ENCODE results near the gene AMOTL1. TPM values are rescaled to one million over a fixed set of nuclear protein-coding genes. Genes with fewer than 3 reads are reported as not detected.

Gene AMOTL1
- total RNA-seq, 2 donors from 2014 or later = 45.0 to 60.0 TPM

DNA sequence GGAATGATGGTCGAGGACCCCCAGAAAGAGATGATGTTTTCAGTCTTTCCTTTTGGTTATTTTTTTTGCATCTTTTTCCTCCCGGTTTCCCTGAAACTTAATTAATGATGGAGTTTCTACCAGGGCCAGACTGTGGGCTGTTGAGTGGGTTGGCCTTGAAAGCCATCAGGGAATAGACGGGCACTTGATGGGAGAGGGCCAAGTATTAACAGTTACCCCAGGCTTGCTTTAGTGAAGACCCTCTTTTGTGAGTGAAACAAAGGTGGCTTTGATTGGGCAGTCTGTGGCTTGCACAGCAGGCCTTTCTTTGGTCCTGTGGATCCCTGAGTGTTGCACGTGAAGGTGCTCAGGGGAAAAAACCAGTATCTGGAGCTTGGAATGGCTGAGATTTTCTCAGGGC lies 56.9 kb downstream of the AMOTL1 start:
- no peaks in the 10 kb centered on the region for H3K27me3 Mint-ChIP-seq (ENCODE audit: insufficient read depth)
- TF ChIP-seq, protein P1, sequence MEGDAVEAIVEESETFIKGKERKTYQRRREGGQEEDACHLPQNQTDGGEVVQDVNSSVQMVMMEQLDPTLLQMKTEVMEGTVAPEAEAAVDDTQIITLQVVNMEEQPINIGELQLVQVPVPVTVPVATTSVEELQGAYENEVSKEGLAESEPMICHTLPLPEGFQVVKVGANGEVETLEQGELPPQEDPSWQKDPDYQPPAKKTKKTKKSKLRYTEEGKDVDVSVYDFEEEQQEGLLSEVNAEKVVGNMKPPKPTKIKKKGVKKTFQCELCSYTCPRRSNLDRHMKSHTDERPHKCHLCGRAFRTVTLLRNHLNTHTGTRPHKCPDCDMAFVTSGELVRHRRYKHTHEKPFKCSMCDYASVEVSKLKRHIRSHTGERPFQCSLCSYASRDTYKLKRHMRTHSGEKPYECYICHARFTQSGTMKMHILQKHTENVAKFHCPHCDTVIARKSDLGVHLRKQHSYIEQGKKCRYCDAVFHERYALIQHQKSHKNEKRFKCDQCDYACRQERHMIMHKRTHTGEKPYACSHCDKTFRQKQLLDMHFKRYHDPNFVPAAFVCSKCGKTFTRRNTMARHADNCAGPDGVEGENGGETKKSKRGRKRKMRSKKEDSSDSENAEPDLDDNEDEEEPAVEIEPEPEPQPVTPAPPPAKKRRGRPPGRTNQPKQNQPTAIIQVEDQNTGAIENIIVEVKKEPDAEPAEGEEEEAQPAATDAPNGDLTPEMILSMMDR (conservative IDR thresholded peaks at IDR 0.05) = no peak
- H3K4me1 ChIP-seq (ENCODE audit: control insufficient read depth, insufficient read depth, low read length) = peaks cover 19% of the 10 kb centered on the region
- H3K27ac ChIP-seq (ENCODE audit: low read depth, low read length) = no peak overlapping the region
- H3K36me3 ChIP-seq (ENCODE audit: control insufficient read depth, insufficient read depth, low read length) = peaks cover 99% of the 10 kb centered on the region
- H3K9me3 Mint-ChIP-seq = no peaks in the 10 kb centered on the region
- H3K4me1 Mint-ChIP-seq = peaks cover 16% of the 10 kb centered on the region
- no peaks in the 10 kb centered on the region for H3K27me3 ChIP-seq (ENCODE audit: control insufficient read depth, insufficient read depth, low read length, poor library complexity, severe bottlenecking)
- H3K4me3 Mint-ChIP-seq = no peak overlapping the region
- H3K27ac Mint-ChIP-seq = no peak overlapping the region
- H3K4me3 ChIP-seq (ENCODE audit: low read length) = no peak overlapping the region
- no peak overlapping the region for H3K9ac ChIP-seq (ENCODE audit: extremely low read depth, low read length, poor library complexity, severe bottlenecking)
- no peak for DNase-seq
- WGBS, 2 experiments (ENCODE audit: insufficient coverage in 1 of 2, insufficient read length in 1 of 2) = 86 to 97% methylated on average over 1 to 4 of the region's 4 CpGs
- peaks cover 90% of the 10 kb centered on the region for H3K36me3 Mint-ChIP-seq (ENCODE audit: low read depth)
- H3K9me3 ChIP-seq (ENCODE audit: control insufficient read depth, low read length) = peaks cover 4% of the 10 kb centered on the region

DNA sequence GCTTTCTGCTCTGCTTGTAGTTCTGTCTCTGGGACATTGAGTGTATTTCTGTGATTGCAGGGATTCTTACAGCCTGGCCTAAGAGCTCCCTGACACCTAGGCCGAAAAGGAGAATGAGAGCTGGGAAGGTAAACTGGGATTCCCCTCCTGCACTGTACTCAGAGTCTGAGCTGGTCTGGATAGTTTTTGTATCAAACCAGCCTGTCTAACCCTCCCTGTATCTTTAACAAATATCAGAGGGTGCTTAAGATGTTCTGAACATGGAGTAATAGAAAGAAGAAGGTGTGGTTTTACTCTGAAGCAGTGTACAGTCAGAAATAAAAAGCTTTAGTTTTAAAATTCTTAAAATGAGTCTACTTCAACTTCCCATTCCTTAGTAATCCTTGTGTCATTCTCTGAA lies 57.3 kb downstream of the AMOTL1 start:
- TF ChIP-seq, protein P1 (conservative IDR thresholded peaks at IDR 0.05) = no peak
- peaks cover 16% of the 10 kb centered on the region for H3K4me1 Mint-ChIP-seq
- peaks cover 90% of the 10 kb centered on the region for H3K36me3 Mint-ChIP-seq (ENCODE audit: low read depth)
- Histone ChIP-seq H3K4me3 (ENCODE audit: low read length) (no peak overlapping the region), H3K27me3 (ENCODE audit: control insufficient read depth, insufficient read depth, low read length, poor library complexity, severe bottlenecking) (no peaks in the 10 kb centered on the region), H3K4me1 (ENCODE audit: control insufficient read depth, insufficient read depth, low read length) (peaks cover 19% of the 10 kb centered on the region), H3K9ac (ENCODE audit: extremely low read depth, low read length, poor library complexity, severe bottlenecking) (no peak overlapping the region), H3K27ac (ENCODE audit: low read depth, low read length) (no peak overlapping the region), H3K9me3 (ENCODE audit: control insufficient read depth, low read length) (no peaks in the 10 kb centered on the region), H3K36me3 (ENCODE audit: control insufficient read depth, insufficient read depth, low read length) (peaks cover 99% of the 10 kb centered on the region)
- 100% methylated on average over 1 of the region's 1 CpG; no CpG with 5 or more reads in 1 of the 2 experiments for WGBS, 2 experiments (ENCODE audit: insufficient coverage in 1 of 2, insufficient read length in 1 of 2)
- H3K4me3 Mint-ChIP-seq = no peak overlapping the region
- peak overlapping the region; percentile 24 for H3K27ac Mint-ChIP-seq
- DNase-seq = no peak
- H3K27me3 Mint-ChIP-seq (ENCODE audit: insufficient read depth) = no peaks in the 10 kb centered on the region
- no peaks in the 10 kb centered on the region for H3K9me3 Mint-ChIP-seq

GRCh38 chr11:94826415-94826814 lies 58.3 kb downstream of the AMOTL1 start:
- no peak overlapping the region for H3K27ac ChIP-seq (ENCODE audit: low read depth, low read length)
- no peaks in the 10 kb centered on the region for H3K9me3 ChIP-seq (ENCODE audit: control insufficient read depth, low read length)
- Mint-ChIP-seq H3K27me3 (ENCODE audit: insufficient read depth) (no peaks in the 10 kb centered on the region), H3K4me1 (peaks cover 19% of the 10 kb centered on the region), H3K4me3 (no peak overlapping the region), H3K36me3 (ENCODE audit: low read depth) (peaks cover 89% of the 10 kb centered on the region), H3K9me3 (no peaks in the 10 kb centered on the region), H3K27ac (no peak overlapping the region)
- TF ChIP-seq, protein P1 (conservative IDR thresholded peaks at IDR 0.05) = no peak
- H3K4me1 ChIP-seq (ENCODE audit: control insufficient read depth, insufficient read depth, low read length) = peaks cover 22% of the 10 kb centered on the region
- DNase-seq = peak; percentile 66
- no peak overlapping the region for H3K4me3 ChIP-seq (ENCODE audit: low read length)
- H3K27me3 ChIP-seq (ENCODE audit: control insufficient read depth, insufficient read depth, low read length, poor library complexity, severe bottlenecking) = no peaks in the 10 kb centered on the region
- WGBS, 2 experiments (ENCODE audit: insufficient coverage in 1 of 2, insufficient read length in 1 of 2) = 94 to 97% methylated on average over 5 to 7 of the region's 7 CpGs
- peaks cover 99% of the 10 kb centered on the region for H3K36me3 ChIP-seq (ENCODE audit: control insufficient read depth, insufficient read depth, low read length)
- no peak overlapping the region for H3K9ac ChIP-seq (ENCODE audit: extremely low read depth, low read length, poor library complexity, severe bottlenecking)
